Lower lobe of right lung (tissue), 2 donors: ENCODE measurements around the gene ESRRG. TPM values are rescaled to one million over a fixed set of nuclear protein-coding genes. Genes with fewer than 3 reads are reported as not detected.
"Not testable (repeated sequence)": the region's sequence is repeated elsewhere in the genome, so short reads cannot be mapped to it uniquely, and the experiment has no call there.

ENCODE experiments used
- ATAC-seq, 2 donors: fragments of 200-7000 bp; cut with Tn5 transposase; one replicate each; pipeline ENCODE4 v1.9.1; 2020 to 2022; ENCODE audit warnings: mild to moderate bottlenecking in 2 of 2, moderate library complexity in 2 of 2
- DNase-seq: peaks from one replicate; pipeline ENCODE4 v3.0.0-alpha.2; 2020
- H3K27ac ChIP-seq: fragments of 200-600 bp; one replicate; pipeline ENCODE4 v1.8.0; 2022
- H3K27me3 ChIP-seq: fragments of 200-600 bp; one replicate; pipeline ENCODE4 v1.8.0; 2022; ENCODE audit warnings: low read depth
- H3K36me3 ChIP-seq: fragments of 200-600 bp; one replicate; pipeline ENCODE4 v1.8.0; 2022; ENCODE audit warnings: mild to moderate bottlenecking
- H3K4me1 ChIP-seq: fragments of 200-600 bp; one replicate; pipeline ENCODE4 v1.8.0; 2022
- H3K4me3 ChIP-seq: fragments of 200-600 bp; one replicate; pipeline ENCODE4 v1.8.0; 2022; ENCODE audit warnings: mild to moderate bottlenecking
- H3K9me3 ChIP-seq: fragments of 200-600 bp; one replicate; pipeline ENCODE4 v1.8.0; 2022
- intact Hi-C: fragments of 100-400 bp; cut with DNase I; formaldehyde crosslinking; loops from one replicate; pipeline ENCODE4 v1.11.0; 2022
- total RNA-seq: library from RNA; stranded (reverse); fragmentation: NEBNext Ultra II Directional; extraction: Animal tissue kit (Norgen Biotek cat#: 25700); gene quantifications from one replicate; pipeline ENCODE4 v1.2.1, GENCODE V29; 2021
- TF ChIP-seq, protein P1 (sequence below): fragments of 200-600 bp; IDR thresholded peaks from one replicate; pipeline ENCODE4 v1.8.0; 2022; ENCODE audit warnings: antibody characterized with exemption, mild to moderate bottlenecking
- donor health status: DM: no; HTN: yes; CAD: no; lungs with severe emphysema.

ESRRG gene
- total RNA-seq, 1 donor from 2014 or later: 1.9 TPM

DNA sequence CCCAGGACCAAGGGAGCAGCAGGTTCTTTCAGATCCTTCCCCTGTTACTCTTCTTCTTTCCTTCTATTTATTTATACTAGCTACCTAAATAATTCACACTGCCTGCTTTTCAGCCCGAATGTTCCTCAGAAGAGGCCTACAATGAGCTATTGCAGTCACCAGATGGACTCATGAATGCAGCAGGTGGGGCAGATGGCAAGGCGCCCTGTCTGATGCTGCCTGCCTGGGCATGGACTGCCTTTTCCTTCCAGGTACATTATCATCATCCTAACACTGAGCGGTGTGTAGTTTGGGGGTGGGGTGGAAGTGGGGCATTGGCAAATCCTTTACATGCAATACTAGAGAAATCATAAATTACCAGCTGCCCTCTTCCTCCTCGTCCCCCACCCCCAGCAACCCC, 17.6 kb downstream of the ESRRG start:
- Histone ChIP-seq H3K4me1 (no peaks in the 10 kb centered on the region), H3K27me3 (no peaks in the 10 kb centered on the region), H3K9me3 (no peaks in the 10 kb centered on the region), H3K27ac (no peak overlapping the region), H3K4me3 (no peak overlapping the region), H3K36me3 (no peaks in the 10 kb centered on the region)
- intact Hi-C loops: no loop called here
- TF ChIP-seq, protein P1, sequence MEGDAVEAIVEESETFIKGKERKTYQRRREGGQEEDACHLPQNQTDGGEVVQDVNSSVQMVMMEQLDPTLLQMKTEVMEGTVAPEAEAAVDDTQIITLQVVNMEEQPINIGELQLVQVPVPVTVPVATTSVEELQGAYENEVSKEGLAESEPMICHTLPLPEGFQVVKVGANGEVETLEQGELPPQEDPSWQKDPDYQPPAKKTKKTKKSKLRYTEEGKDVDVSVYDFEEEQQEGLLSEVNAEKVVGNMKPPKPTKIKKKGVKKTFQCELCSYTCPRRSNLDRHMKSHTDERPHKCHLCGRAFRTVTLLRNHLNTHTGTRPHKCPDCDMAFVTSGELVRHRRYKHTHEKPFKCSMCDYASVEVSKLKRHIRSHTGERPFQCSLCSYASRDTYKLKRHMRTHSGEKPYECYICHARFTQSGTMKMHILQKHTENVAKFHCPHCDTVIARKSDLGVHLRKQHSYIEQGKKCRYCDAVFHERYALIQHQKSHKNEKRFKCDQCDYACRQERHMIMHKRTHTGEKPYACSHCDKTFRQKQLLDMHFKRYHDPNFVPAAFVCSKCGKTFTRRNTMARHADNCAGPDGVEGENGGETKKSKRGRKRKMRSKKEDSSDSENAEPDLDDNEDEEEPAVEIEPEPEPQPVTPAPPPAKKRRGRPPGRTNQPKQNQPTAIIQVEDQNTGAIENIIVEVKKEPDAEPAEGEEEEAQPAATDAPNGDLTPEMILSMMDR: no peak
- DNase-seq: no peak
- ATAC-seq: no peak

DNA sequence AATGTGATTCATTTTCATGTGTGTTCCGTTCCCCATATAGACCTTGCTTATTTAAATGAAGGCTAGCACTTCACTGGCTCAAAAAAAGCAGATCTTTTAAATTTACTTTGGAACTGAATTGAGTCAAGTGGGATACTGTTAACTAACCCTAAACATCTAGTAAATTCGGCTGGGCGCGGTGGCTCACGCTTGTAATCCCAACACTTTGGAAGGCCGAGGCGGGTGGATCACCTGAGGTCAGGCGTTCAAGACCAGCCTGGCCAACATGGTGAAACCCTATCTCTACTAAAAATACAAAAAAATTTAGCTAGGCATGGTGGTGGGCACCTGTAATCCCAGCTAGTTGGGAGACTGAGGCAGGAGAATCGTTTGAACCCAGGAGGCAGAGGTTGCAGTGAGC, 19.2 kb downstream of the ESRRG start:
- H3K4me1 ChIP-seq, H3K9me3 ChIP-seq, intact Hi-C loops, H3K27me3 ChIP-seq, H3K36me3 ChIP-seq, H3K27ac ChIP-seq, ATAC-seq, H3K4me3 ChIP-seq, DNase-seq: not testable (repeated sequence)

DNA sequence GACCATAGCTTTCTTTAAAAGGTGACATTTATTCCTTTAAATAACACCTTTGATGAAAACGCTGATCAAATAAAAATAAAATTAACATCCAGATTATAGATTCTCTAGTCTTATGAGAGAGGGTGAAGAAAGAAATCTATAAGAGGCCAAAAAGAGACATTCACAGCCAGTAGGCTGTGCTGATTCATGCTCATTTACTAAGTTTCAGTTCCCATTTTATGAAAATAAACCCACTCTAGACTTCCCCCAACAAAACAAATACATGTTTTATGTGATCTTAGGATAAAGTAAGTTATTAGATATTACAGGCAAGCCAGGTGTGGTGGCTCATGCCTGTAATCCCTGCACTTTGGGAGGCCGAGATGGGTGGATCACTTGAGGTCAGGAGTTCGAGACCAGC, 21.1 kb downstream of the ESRRG start:
- no peaks in the 10 kb centered on the region for H3K4me1 ChIP-seq
- TF ChIP-seq, protein P1: no peak
- H3K27me3 ChIP-seq: no peaks in the 10 kb centered on the region
- no peaks in the 10 kb centered on the region for H3K9me3 ChIP-seq
- DNase-seq: no peak
- intact Hi-C loops: no loop called here
- no peaks in the 10 kb centered on the region for H3K36me3 ChIP-seq
- H3K4me3 ChIP-seq: no peak overlapping the region
- ATAC-seq: no peak
- H3K27ac ChIP-seq: no peak overlapping the region

DNA sequence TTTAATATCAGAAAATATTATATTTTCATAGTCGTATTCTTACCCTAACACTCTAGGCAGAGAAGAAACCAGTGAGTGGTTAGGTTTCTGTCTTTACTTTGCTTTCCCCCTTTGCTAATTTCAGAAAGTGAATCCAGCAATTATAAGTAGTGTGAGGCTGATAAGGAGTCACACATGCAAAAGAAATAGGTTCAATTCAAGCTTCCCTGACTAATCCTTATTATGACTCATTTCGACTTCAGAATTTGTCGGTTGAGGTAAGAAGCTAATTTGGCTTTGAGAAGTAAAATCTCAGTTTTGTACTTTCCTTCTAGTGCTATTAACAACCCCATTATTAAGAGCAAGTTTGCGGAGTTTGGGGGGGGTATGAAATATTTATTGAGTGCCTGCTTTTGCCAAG, 22.4 kb downstream of the ESRRG start:
- TF ChIP-seq, protein P1: no peak

DNA sequence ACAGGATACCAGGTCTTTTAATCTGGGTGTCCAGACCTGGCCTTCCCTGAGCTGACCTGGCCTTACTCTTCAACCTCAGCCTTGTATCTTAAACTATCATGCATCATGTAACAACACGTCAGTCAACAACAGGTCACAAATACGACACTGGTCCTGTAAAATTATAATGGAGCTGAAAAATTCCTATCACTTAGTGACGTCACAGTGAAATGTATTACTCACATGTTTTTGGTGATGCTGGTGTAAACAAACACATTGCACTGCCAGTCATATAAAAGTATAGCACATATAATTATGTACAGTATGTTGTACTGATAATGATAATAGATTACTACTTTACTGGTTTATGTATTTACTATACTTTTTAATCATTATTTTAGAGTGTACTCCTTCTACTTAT, 31.5 kb downstream of the ESRRG start:
- intact Hi-C loops: no loop called here
- TF ChIP-seq, protein P1: no peak
- Histone ChIP-seq H3K4me1 (no peaks in the 10 kb centered on the region), H3K36me3 (no peaks in the 10 kb centered on the region), H3K4me3 (no peak overlapping the region), H3K27ac (no peak overlapping the region), H3K9me3 (no peaks in the 10 kb centered on the region), H3K27me3 (no peaks in the 10 kb centered on the region)
- DNase-seq: no peak
- ATAC-seq: no peak

More for the DNA sequence above, 22.4 kb downstream of the ESRRG start:
- Histone ChIP-seq H3K27ac (no peak overlapping the region), H3K27me3 (no peaks in the 10 kb centered on the region), H3K9me3 (no peaks in the 10 kb centered on the region), H3K36me3 (no peaks in the 10 kb centered on the region), H3K4me1 (no peaks in the 10 kb centered on the region), H3K4me3 (no peak overlapping the region)
- ATAC-seq (no peak), DNase-seq (no peak)
- intact Hi-C loops: no loop called here

DNA sequence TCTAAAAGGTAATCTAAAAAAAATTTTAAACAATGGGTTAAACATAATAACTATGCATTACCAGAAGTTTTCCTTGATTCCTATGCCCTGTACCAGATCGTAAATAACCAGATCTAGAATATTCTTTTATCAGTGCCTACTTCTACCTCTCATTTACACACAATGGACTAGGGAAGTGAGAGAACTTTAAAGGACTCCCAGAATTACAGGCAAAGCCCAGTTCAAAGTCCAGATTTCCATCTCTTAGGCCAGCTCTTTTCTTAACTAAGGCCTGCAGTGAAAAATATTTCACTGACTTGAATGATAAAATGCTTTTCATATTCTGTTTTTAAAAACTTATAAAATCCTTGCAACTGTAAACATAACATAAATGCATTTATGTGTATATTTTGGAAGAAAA, 32.6 kb downstream of the ESRRG start:
- intact Hi-C loops: no loop called here
- TF ChIP-seq, protein P1: no peak
- Histone ChIP-seq H3K27ac (no peak overlapping the region), H3K4me3 (no peak overlapping the region), H3K4me1 (no peaks in the 10 kb centered on the region), H3K36me3 (no peaks in the 10 kb centered on the region), H3K9me3 (no peaks in the 10 kb centered on the region), H3K27me3 (no peaks in the 10 kb centered on the region)
- ATAC-seq (no peak), DNase-seq (no peak)
